GM19463 (cell line): ENCODE measurements around the gene GBP7.
A peak's percentile ranks its signal among the peaks of the same experiment; 100 is the strongest.
"Not testable (repeated sequence)": the region's sequence is repeated elsewhere in the genome, so short reads cannot be mapped to it uniquely, and the experiment has no call there.

Source experiments
- ATAC-seq: cut with Tn5 transposase; IDR thresholded peaks from one replicate; pipeline ENCODE4 v1.9.1; 2021; ENCODE audit warnings: mild to moderate bottlenecking, moderate library complexity; ENCODE audit not compliant: unreplicated experiment

GBP7 gene

DNA sequence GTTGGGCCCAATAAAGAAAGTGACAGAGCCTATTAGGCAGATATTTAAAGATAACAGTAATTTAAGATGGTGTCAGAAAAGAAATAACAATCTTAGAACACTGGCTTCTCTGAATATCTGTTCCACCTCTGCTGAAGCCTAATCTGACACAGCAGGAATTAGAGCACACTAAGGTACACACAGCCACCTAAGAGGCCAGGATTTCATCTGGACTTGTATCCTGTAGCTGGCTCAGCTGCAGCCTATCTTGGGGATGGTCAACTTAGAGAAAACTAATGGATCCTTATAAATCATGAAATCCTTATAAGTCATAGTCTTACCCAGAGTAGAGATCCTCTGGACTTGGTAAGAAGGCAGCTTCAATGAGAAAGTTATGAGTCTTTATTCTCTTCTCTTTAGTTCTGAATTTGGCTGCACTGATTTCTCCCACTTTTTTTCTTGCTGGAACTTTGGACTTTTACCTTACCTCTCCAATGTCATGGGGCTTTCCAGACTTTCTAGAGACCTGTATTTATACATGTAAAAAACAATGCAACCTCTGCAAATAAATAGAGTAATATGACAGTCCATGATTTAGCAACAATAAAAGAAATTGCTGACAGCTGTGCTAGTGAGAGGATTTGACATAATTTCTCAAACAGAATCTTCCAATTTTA is at the start of gene GBP7:
Gene GBP7 (minus strand): TSS at position 403 of the 656 bp plus-strand sequence. CDS start 4,068 bp downstream, outside the sequence.
- no peak for ATAC-seq

GRCh38 chr1:89221341-89221740 is 45.5 kb upstream of the GBP7 start:
- no peak for ATAC-seq

DNA sequence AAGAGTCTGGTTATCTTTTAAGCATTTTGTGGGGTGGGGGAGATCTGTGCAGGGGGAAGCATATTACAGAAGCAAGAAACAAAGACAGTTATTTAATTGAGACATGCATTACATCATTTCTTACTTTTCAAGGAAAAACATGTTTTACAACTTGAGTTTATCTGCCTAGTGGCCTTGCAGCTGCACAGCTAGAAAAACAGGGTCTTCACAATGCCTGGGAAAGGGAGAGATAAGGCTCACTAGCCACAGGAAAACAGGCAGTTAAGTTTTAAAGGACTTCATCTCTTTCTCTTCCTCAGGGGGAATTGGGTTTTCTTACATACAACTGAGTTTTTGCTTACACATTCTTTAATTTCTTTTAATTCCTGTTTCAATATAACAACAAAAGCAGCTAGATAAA is 44.0 kb upstream of the GBP7 start:
- ATAC-seq = not testable (repeated sequence)

DNA sequence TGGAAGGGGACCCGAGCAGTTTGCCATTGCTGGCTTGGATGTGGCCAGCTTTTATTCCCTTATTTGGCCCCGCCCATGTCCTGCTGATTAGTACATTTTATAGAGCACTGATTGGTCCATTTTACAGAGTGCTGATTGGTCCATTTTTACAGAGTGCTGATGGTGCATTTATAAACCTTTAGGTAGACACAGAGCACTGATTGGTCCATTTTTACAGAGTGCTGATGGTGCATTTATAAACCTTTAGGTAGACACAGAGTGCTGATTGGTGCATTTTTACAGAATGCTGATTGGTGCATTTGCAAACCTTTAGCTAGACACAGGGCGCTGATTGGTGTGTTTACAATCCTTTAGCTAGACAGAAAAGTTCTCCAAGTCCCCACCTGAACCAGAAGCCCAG is 43.1 kb upstream of the GBP7 start:
- not testable (repeated sequence) for ATAC-seq

GRCh38 chr1:89213347-89213746 is 37.5 kb upstream of the GBP7 start:
- no peak for ATAC-seq

DNA sequence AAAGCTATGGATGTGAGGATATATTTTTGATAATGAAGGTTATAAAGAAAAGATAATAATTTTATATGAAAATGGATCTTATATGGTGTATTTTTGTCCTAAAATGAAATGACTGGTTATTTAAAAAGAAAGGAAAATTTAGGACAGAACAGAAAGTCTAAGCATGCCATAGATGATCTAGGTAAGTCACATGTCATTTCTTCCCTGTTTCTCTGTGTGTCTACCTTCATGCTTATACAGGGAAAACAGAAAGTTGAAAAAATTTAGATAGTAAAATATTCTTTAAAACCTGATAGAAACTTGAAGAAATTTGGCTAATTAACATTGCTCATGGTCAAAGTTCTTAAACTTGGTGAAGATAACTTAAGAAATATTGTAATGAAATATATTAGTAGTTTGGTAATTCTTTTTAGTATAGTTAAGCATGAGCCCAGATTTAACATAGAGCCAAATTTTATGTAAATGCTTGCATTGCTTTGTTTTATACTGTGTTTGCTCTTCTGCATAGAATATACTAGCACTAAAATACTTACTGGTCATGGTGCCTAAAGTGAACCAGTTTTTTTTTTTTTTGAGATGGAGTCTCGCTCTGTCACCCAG is 35.3 kb upstream of the GBP7 start:
- ATAC-seq = no peak

DNA sequence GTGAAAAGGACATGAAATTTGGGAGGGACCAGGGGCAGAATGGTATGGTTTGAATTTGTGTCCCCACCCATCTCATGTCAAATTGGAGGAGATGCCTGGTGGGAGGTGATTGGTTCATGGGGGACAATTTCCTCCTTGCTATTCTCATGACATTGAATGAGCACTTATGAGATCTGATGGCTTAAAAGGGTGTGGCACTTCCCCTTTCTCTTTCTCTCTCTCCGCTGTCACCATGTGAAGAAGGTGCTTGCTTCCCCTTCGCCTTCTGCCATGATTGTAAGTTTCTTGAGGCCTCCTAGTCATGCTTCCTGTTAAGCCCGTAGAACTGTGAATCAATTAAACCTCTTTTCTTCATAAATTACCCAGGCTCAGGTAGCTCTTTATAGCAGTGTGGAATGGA is 30.6 kb upstream of the GBP7 start:
- no peak for ATAC-seq

- ATAC-seq = no peak
These were observed 27.4 kb upstream of the GBP7 start for GRCh38 chr1:89203166-89203565.

DNA sequence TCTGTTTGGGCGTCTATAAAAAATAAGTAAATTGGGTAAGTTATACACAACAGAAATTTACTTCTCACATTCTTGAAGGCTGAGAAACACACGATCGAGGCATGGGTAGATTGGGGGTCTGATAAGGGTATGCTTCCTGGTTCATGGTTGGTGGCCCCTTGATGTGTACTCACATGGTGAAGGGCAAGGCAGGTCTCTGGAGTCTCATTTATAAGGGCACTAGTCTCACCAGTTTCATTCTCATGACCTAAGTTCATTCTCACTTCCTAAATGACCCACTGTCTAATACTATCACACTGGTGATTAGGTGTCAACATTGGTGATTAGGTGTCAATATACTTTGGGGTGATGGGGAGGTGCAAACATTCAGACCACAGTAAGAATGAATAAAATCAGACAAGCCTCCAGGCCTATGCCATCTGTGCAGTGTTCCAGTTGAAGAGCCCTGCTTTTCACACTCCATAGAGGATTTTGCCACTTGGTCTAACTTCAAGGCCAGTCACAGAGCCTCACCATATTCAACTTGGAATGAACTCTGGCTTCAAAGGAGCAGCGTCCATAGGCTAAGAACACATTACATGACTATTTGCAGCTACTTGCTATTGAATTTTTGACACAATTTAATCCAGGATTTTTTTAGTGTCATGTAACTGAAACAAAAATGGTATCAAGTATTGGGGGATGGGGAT is 25.4 kb upstream of the GBP7 start:
- ATAC-seq = peak; percentile 83

DNA sequence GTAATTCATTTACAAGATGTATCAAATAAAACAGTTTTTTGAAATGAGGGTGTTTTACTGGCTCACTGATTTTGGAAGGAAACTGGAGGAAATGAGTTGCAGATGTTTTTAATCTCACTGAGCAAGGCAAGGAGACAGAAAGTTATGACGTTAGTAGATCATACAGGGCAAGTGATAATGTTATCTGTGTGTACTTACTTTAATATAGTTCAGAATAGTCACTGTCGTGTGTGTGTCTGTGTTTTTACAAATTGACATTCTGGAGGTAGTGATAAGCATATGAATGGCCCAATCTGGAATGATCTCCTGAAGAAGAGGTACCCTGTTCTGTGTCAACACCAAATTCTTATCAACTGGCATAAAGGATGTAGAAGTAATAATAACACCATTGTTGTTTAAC is 24.9 kb upstream of the GBP7 start:
- no peak for ATAC-seq

GRCh38 chr1:89199525-89200031 is 23.8 kb upstream of the GBP7 start:
- ATAC-seq = no peak

DNA sequence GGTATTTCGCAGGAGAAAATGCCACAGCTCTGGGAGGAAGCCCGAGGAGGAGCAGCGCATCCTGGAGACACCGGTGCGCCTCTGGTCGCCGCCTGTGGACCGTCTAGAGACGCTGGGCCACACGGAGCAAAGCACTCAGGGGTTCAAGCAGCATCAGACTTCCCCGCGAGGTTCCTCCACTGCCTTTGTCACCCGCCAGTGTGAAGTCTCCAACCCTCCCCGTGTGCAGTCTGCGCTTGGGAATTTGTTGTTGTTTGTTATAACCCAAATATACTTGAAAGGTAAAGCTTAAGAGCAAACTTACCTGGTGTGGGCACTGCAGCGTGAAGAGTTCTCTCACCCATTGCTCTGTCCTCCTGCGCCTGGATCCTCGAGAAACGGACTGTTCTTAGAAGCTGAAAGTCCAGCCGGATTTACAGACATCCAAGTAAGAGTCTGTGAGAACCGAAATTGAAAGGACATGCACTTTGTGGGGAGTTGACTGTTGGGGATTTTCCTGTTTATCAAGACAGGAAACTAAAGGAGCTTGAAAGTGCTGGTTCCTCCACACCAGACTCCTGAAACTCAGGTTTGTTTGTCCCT is 22.8 kb upstream of the GBP7 start, which contains the start of gene GBP4:
Gene GBP4 (minus strand): TSS at position 452 of the 582 bp plus-strand sequence. CDS start 108 bp downstream, at position 344.
- ATAC-seq = peak; percentile 42

DNA sequence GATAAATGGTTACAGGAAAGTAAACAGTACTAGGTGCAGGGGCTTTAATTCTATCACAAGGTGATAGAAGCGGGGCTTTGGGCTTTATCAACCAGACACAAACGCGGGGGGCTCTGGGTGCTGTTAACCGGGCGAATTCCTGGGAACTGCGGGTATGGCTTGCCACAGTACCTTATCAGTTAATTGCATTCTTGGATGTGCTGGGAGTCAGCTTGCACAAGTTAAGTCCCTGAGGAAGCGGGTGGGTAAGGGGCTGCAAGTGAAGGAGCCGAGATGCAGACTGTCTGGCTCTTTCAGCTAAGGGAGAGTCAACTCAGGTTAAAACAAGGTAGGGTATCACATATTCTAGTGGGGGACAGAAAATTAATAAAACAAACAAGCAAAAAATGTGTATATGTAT is 22.3 kb upstream of the GBP7 start:
- ATAC-seq = no peak

DNA sequence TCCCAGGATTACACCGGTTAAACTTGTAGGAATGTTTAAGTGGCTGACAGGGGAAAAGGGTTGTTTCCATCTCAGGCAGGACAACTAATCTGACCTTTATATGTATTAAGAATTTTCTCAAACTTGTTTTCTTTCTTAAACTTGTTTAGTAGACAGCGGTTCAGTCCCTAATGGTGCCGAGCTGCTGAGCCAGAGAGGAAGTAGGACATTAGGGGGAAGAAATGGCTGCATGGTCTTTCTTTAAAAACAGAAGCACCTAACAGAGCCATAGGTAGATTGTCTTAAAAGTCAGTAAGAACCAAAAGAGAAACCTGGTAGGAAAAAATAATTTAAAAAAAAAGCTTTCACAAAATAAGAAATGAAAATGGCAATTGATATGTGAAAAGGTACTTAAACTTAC is 19.7 kb upstream of the GBP7 start:
- no peak for ATAC-seq

- no peak for ATAC-seq
These were observed 15.5 kb upstream of the GBP7 start for GRCh38 chr1:89191314-89191713.

DNA sequence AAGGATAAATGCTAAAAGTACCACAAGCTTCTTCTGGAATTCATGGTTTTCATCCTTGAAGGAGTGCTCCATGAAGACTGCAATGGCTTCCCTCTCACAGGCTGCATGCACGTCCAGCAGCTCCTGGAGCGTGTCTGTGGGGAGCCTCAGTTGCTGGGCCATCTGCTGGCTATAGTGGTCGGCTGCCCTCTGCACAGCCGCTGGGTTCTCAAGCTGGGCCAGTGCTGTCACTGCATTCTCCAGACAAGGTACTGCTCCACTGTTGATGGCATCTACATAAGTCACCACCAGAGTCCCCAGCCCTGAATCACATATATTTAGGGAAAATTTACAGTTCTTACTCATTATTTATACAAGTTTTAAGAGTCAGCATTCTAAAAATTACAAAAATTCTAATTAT is 14.2 kb upstream of the GBP7 start:
- ATAC-seq = no peak

- ATAC-seq = no peak
These were observed 3.5 kb upstream of the GBP7 start for GRCh38 chr1:89179343-89179742.

GRCh38 chr1:89176971-89177370 is 1.2 kb upstream of the GBP7 start:
- no peak for ATAC-seq

DNA sequence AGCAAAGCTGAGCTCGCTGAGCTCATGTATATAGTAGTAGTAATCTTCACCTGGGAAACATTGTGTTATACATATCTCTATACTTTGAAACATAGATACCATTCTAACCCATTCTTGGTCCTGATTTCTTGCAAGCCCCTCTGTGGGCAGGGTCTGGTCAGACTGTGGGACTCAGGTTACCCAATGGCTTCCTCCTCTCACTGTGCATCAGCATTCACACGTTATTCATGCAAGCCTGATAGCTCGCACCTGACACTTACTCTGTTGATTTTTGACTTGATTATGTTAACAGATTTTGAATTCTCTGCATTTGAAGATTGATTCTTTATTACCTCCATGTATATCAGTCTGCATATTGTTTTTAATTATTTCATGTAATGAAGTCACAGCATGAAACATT is 1.3 kb downstream of the GBP7 start:
- no peak for ATAC-seq

GRCh38 chr1:89172468-89173143 is 3.2 kb downstream of the GBP7 start:
- ATAC-seq = no peak

GRCh38 chr1:89171067-89171438 is 4.8 kb downstream of the GBP7 start:
- peak; percentile 41 for ATAC-seq
